Activated T-helper 2 cell treated with anti-CD3 and anti-CD28 coated beads, Interferon-gamma antibody, Interleukin-2, Interleukin-4, amounts not matched to agents 10 μg/mL and 5 μg/mL and 100 μg/mL, durations not matched to agents 14 hours and 24 hours and 36 hours (primary cell): Measurements from ENCODE around the gene AMY2B. TPM values are rescaled to one million over a fixed set of nuclear protein-coding genes. Genes with fewer than 3 reads are reported as not detected.
A peak's percentile ranks its signal among the peaks of the same experiment; 100 is the strongest.
"Not testable (repeated sequence)": the region's sequence is repeated elsewhere in the genome, so short reads cannot be mapped to it uniquely, and the experiment has no call there.

ENCODE experiments used
- DNase-seq: peaks from one replicate; pipeline ENCODE4 v3.0.0; 2021; ENCODE audit warnings: low spot score
- H3K27ac Mint-ChIP-seq: one replicate; pipeline ENCODE4 v1.8.0; 2021; ENCODE audit warnings: mixed read lengths
- H3K27me3 Mint-ChIP-seq: one replicate; pipeline ENCODE4 v1.8.0; 2021; ENCODE audit warnings: low read depth, mixed read lengths
- H3K36me3 Mint-ChIP-seq: one replicate; pipeline ENCODE4 v1.8.0; 2021; ENCODE audit warnings: low read depth, mixed read lengths
- H3K4me1 Mint-ChIP-seq: one replicate; pipeline ENCODE4 v1.8.0; 2021; ENCODE audit warnings: low read depth, mixed read lengths
- H3K4me3 Mint-ChIP-seq: one replicate; pipeline ENCODE4 v1.8.0; 2021; ENCODE audit warnings: low read depth, mild to moderate bottlenecking, moderate library complexity, mixed read lengths
- H3K9me3 Mint-ChIP-seq: one replicate; pipeline ENCODE4 v1.8.0; 2021; ENCODE audit warnings: mixed read lengths
- intact Hi-C: fragments of 100-400 bp; cut with micrococcal nuclease; formaldehyde crosslinking; loops from one replicate; pipeline ENCODE4 v1.15.1; 2023
- total RNA-seq: library from RNA; stranded (reverse); gene quantifications from 2 replicates; pipeline ENCODE4 v1.2.3, GENCODE V29; 2022

Gene AMY2B
- total RNA-seq = 3.2 and 3.5 TPM in 2 replicates

GRCh38 chr1:103571289-103571688 is at the start of gene AMY2B:
Gene AMY2B, plus strand, starts transcription at chr1:103571589. Its CDS starts 14 bp downstream, at chr1:103571603.
- intact Hi-C loops, H3K27me3 Mint-ChIP-seq: not testable (repeated sequence)

DNA sequence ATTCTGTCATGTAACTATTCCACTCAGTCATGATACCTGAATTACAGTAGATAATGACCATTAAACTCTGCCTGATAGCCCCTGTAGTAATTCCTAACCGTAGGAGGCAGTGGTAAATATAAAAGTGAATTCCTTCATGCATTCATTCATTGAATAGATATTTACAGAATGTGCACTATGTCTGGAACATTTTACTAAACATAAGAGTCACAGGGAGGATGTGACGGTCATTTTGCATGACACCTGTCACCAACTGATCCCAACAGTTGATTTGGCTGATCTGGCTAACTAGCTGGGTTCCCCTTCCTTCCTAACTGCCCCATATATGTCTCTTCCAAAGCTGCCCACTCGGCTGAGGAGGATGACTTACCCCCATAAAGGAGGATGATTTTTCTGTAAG is 48.0 kb upstream of the AMY2B start:
- Mint-ChIP-seq H3K9me3 (no peaks in the 10 kb centered on the region), H3K36me3 (peaks cover 8% of the 10 kb centered on the region), H3K27ac (no peak overlapping the region), H3K4me1 (peaks cover 24% of the 10 kb centered on the region), H3K4me3 (no peak overlapping the region), H3K27me3 (peaks cover 7% of the 10 kb centered on the region)
- intact Hi-C loops = loop anchor here (10.0 kb wide), 1 partner anchor 159 kb away; no protein-coding TSS in a partner anchor
- DNase-seq = no peak

More at GRCh38 chr1:103571289-103571688, at the start of gene AMY2B:
- not testable (repeated sequence) for DNase-seq, H3K36me3 Mint-ChIP-seq, H3K9me3 Mint-ChIP-seq, H3K27ac Mint-ChIP-seq, H3K4me3 Mint-ChIP-seq, H3K4me1 Mint-ChIP-seq

GRCh38 chr1:103525114-103525606 is 46.2 kb upstream of the AMY2B start:
- no peaks in the 10 kb centered on the region for H3K9me3 Mint-ChIP-seq
- peaks cover 7% of the 10 kb centered on the region for H3K27me3 Mint-ChIP-seq
- intact Hi-C loops = loop anchor here (10.0 kb wide), 1 partner anchor 160 kb away; no protein-coding TSS in a partner anchor
- peak overlapping the region; percentile 76 for H3K4me3 Mint-ChIP-seq
- H3K4me1 Mint-ChIP-seq = peaks cover 40% of the 10 kb centered on the region
- DNase-seq = no peak
- H3K27ac Mint-ChIP-seq = peak overlapping the region; percentile 62
- H3K36me3 Mint-ChIP-seq = peaks cover 23% of the 10 kb centered on the region

GRCh38 chr1:103525607-103526507 is 45.5 kb upstream of the AMY2B start, which contains the start of gene RNPC3:
Gene RNPC3, plus strand, starts transcription at chr1:103525699. Its CDS starts 372 bp downstream, at chr1:103526071.
- DNase-seq = peak; percentile 79
- Mint-ChIP-seq H3K36me3 (peaks cover 28% of the 10 kb centered on the region), H3K4me1 (peaks cover 46% of the 10 kb centered on the region), H3K27me3 (peaks cover 7% of the 10 kb centered on the region), H3K9me3 (no peaks in the 10 kb centered on the region), H3K27ac (peak within 1 kb of the TSS; percentile 99), H3K4me3 (peak within 1 kb of the TSS; percentile 100)
- intact Hi-C loops = loop anchor here (10.0 kb wide), 1 partner anchor 161 kb away; no protein-coding TSS in a partner anchor

- intact Hi-C loops = loop anchor here (10.0 kb wide), 1 partner anchor 163 kb away; no protein-coding TSS in a partner anchor
- Mint-ChIP-seq H3K4me3 (peak overlapping the region; percentile 81), H3K27ac (peak overlapping the region; percentile 73), H3K27me3 (peaks cover 7% of the 10 kb centered on the region), H3K9me3 (no peaks in the 10 kb centered on the region), H3K36me3 (peaks cover 41% of the 10 kb centered on the region), H3K4me1 (peaks cover 56% of the 10 kb centered on the region)
- no peak for DNase-seq
Measured at GRCh38 chr1:103527331-103527730, 44.1 kb upstream of the AMY2B start.

DNA sequence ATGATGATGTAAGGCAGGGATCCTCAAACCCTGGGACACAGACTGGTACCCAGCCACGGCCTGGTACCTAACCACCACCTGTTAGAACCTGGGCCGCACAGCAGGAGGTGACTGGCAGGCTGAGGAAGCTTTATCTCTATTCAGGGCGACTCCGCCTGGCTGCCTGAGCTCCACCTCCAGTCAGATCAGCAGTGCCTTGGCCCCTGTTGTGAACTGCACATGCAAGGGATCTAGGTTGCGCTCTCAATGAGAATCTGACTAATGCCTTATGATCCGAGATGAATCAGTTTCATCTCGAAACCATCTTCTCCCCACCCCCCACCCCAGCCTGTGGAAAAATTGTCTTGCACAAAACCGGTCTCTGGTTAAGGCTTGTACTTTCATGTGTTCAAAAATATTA is 41.6 kb upstream of the AMY2B start:
- H3K27ac Mint-ChIP-seq = no peak overlapping the region
- intact Hi-C loops = loop anchor here (10.0 kb wide), 1 partner anchor 165 kb away; no protein-coding TSS in a partner anchor
- peaks cover 58% of the 10 kb centered on the region for H3K4me1 Mint-ChIP-seq
- no peak overlapping the region for H3K4me3 Mint-ChIP-seq
- no peak for DNase-seq
- peaks cover 55% of the 10 kb centered on the region for H3K36me3 Mint-ChIP-seq
- H3K9me3 Mint-ChIP-seq = no peaks in the 10 kb centered on the region
- no peaks in the 10 kb centered on the region for H3K27me3 Mint-ChIP-seq

DNA sequence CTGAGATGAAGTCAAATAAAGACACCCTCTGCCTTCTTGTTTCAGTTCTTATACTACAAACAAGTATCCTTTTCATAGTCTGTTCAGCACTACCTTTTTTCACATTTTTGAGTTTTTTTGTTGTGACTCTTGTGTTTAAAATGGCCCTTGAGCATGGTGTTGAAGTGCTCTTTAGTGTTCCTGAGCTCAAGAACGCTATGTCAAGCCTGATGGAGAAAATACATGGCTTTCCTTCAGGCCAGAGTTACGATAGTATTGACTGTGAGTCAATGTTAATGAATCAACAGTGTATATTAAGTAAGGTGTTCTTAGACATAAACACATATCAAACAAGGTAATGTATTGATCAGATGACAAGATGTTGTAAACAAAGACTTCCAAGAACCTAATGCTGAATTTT is 33.2 kb upstream of the AMY2B start:
- Mint-ChIP-seq H3K36me3 (peaks cover 55% of the 10 kb centered on the region), H3K9me3 (no peaks in the 10 kb centered on the region), H3K27ac (no peak overlapping the region), H3K27me3 (no peaks in the 10 kb centered on the region), H3K4me3 (no peak overlapping the region), H3K4me1 (peaks cover 5% of the 10 kb centered on the region)
- intact Hi-C loops = no loop called here
- DNase-seq = no peak

DNA sequence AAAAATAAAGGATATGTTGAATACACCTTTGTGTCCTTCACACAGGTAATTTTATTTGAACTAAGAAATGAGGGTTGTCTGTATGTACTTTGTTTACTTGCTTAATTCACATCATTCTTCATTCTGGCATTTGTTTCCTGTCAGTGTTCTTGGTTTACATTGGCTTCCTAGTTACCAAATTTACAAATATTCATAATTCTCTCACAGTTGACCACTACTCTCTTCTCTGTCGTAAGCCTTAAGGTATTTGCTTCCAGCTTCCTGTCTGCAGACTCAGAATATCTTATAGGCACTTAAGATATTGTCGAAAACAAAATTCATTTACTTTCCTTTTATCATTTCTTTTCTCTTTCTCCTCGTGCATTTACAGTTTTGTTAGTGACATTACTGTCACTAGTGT is 30.0 kb upstream of the AMY2B start:
- Mint-ChIP-seq H3K4me3 (no peak overlapping the region), H3K9me3 (no peaks in the 10 kb centered on the region), H3K4me1 (peaks cover 3% of the 10 kb centered on the region), H3K36me3 (peaks cover 53% of the 10 kb centered on the region), H3K27me3 (no peaks in the 10 kb centered on the region), H3K27ac (no peak overlapping the region)
- intact Hi-C loops = no loop called here
- no peak for DNase-seq

DNA sequence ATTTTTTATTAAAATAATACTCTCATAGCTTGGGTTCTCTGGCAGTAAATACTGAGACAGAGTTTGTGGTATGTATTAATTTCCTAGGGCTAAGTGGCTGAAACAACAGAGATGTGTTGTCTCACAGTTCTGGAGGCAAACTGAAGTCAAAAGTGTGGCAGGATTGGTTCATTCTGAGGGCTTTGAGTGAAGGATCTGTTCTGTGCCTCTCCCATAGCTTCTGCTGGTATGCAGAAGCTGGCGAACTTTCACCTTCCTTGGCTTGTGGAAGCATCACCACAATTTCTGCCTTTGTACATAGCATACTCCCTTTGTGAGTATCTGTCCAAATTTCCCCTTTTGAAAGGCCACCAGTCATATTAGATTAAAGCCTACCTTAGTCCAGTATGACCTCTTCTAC is 24.9 kb upstream of the AMY2B start:
- intact Hi-C loops = no loop called here

GRCh38 chr1:103547840-103548239 is 23.5 kb upstream of the AMY2B start:
- Mint-ChIP-seq H3K27ac (no peak overlapping the region), H3K36me3 (peaks cover 52% of the 10 kb centered on the region), H3K27me3 (no peaks in the 10 kb centered on the region), H3K4me1 (no peaks in the 10 kb centered on the region), H3K9me3 (no peaks in the 10 kb centered on the region), H3K4me3 (no peak overlapping the region)
- DNase-seq = no peak
- intact Hi-C loops = no loop called here

More for the DNA sequence above, 24.9 kb upstream of the AMY2B start:
- no peak for DNase-seq
- H3K27ac Mint-ChIP-seq = no peak overlapping the region
- peaks cover 3% of the 10 kb centered on the region for H3K4me1 Mint-ChIP-seq
- H3K36me3 Mint-ChIP-seq = peaks cover 55% of the 10 kb centered on the region
- H3K9me3 Mint-ChIP-seq = no peaks in the 10 kb centered on the region
- no peak overlapping the region for H3K4me3 Mint-ChIP-seq
- no peaks in the 10 kb centered on the region for H3K27me3 Mint-ChIP-seq

GRCh38 chr1:103560427-103560826 is 11.0 kb upstream of the AMY2B start:
- no peaks in the 10 kb centered on the region for H3K9me3 Mint-ChIP-seq
- DNase-seq = no peak
- intact Hi-C loops = no loop called here
- no peak overlapping the region for H3K27ac Mint-ChIP-seq
- H3K4me1 Mint-ChIP-seq = peaks cover 10% of the 10 kb centered on the region
- no peaks in the 10 kb centered on the region for H3K27me3 Mint-ChIP-seq
- H3K4me3 Mint-ChIP-seq = no peak overlapping the region
- H3K36me3 Mint-ChIP-seq = peaks cover 17% of the 10 kb centered on the region

DNA sequence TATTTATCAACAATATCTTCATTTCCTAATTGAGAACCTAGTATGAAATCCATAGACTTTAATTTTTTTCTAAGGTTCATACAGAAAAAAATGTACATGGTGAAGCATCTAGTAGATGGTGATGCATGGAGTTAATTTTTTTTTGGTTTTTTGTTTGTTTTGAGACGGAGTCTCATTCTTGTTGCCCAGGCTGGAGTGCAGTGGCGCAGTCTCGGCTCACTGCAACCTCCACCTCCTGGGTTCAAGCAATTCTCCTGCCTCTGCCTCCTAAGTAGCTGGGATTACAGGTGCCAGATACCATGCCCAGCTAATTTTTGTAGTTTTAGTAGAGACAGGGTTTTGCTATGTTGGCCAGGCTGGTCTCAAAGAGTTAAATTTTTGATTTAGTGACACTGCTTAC is 10.3 kb upstream of the AMY2B start:
- intact Hi-C loops, H3K27ac Mint-ChIP-seq, H3K9me3 Mint-ChIP-seq, DNase-seq, H3K27me3 Mint-ChIP-seq, H3K4me1 Mint-ChIP-seq, H3K4me3 Mint-ChIP-seq: not testable (repeated sequence)
- peaks cover 10% of the 10 kb centered on the region for H3K36me3 Mint-ChIP-seq
